Stimulated activated CD8-positive, alpha-beta memory T cell treated with anti-CD3 and anti-CD28 coated beads, Interleukin-15, amount 100 ng/mL, for 4 hours (primary cell): ENCODE measurements around the gene GABRD.

Source experiments
- DNase-seq, 2 donors: peaks; one replicate each; pipeline ENCODE4 v3.0.0-alpha.2; 2020; ENCODE audit warnings: low read depth in 2 of 2

Gene GABRD

GRCh38 chr1:2053784-2054376 is 34.7 kb downstream of the GABRD start:
- DNase-seq = no peak

GRCh38 chr1:2054560-2054959 is 35.4 kb downstream of the GABRD start:
- DNase-seq = no peak

- no peak for DNase-seq
These were observed 36.9 kb downstream of the GABRD start for GRCh38 chr1:2055911-2056575.

- DNase-seq = no peak
These were observed 37.9 kb downstream of the GABRD start for GRCh38 chr1:2056955-2057590.

GRCh38 chr1:2059290-2059953 is 40.3 kb downstream of the GABRD start:
- no peak for DNase-seq

- no peak for DNase-seq
These were observed 40.9 kb downstream of the GABRD start for GRCh38 chr1:2060072-2060471.

- no peak for DNase-seq
These were observed 41.4 kb downstream of the GABRD start for GRCh38 chr1:2060535-2060934.

- DNase-seq = no peak
These were observed 42.1 kb downstream of the GABRD start for GRCh38 chr1:2061065-2061778.

GRCh38 chr1:2065699-2066098 is 46.6 kb downstream of the GABRD start:
- no peak for DNase-seq

GRCh38 chr1:2067393-2067792 is 48.2 kb downstream of the GABRD start:
- DNase-seq = no peak

- DNase-seq = no peak
These were observed 48.8 kb downstream of the GABRD start for GRCh38 chr1:2067981-2068380.

GRCh38 chr1:2068951-2069350 is 49.8 kb downstream of the GABRD start:
- DNase-seq = no peak

- DNase-seq = no peak
These were observed 50.9 kb downstream of the GABRD start for GRCh38 chr1:2070016-2070415.

- no peak for DNase-seq
These were observed 51.8 kb downstream of the GABRD start for GRCh38 chr1:2070800-2071530.

GRCh38 chr1:2072109-2072806 is 53.1 kb downstream of the GABRD start:
- no peak for DNase-seq

GRCh38 chr1:2072891-2073290 is 53.7 kb downstream of the GABRD start:
- DNase-seq = no peak

GRCh38 chr1:2073382-2074230 is 54.5 kb downstream of the GABRD start:
- no peak for DNase-seq

- no peak for DNase-seq
These were observed 55.3 kb downstream of the GABRD start for GRCh38 chr1:2074396-2074795.

GRCh38 chr1:2074944-2075740 is 56.0 kb downstream of the GABRD start:
- no peak for DNase-seq
